SIG-M5 (cell line): Measurements from ENCODE around the gene CMPK1.
"Not testable (repeated sequence)": the region's sequence is repeated elsewhere in the genome, so short reads cannot be mapped to it uniquely, and the experiment has no call there.

Source experiments
- DNase-seq: peaks from one replicate; lab custom pipeline; 2025; lab: John Stamatoyannopoulos, UW

The CMPK1 gene

DNA sequence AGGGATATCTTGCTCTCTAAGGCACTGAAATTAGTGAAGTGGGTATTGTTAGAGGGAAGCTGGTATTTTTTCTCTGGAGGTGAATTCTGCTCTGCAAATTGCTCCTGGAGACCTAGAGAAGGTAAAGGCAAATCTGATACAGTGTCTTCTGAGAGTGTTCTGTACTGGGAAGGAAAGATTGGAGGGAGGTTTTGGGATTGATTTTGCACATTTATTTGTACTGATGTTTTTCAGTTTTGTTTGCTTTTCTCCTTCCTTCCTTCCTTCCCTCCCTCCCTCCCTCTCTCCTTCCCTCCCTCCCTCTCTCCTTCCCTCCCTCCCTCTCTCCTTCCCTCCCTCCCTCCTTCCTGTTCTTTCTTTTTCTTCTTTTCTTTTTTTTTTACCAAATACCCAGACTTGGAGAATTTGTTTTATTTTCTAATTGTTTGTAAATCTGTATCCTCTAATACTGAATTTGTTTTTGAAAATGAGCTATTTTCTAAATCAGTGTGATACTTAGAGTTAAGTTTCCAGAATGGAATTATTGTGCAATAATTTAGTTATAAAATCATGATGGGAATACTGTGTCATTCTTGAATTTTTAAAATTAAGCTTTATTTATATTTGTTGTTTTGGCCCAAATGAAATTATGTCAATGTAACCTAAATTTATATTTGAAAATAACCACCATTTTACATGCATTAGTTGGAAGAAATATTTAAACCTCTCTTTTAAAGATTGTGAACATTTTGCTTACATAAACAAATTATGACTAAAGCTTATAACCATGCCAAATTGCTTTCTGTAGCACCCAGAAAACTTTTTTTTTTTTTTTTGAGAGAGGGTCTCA lies 4.9 kb downstream of the CMPK1 start:
- DNase-seq = no peak

DNA sequence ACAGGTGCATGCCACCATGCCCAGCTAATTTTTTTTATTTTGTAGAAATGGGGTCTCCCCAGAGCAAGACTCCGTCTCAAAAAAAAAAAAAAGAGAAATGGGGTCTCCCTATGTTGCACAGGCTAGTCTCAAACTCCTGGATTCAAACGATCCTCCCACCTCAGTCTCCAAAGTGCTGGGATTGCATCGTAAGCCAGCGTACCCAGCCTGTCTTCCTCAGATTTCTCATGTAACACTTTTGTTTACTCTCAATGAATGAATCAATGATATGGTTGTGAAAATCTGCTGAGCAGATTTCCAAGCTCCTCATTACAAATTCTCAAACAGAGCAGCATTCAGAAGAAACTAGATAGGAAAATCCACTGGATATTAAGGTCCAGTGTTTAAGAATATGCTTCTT lies 6.6 kb downstream of the CMPK1 start:
- DNase-seq = no peak

DNA sequence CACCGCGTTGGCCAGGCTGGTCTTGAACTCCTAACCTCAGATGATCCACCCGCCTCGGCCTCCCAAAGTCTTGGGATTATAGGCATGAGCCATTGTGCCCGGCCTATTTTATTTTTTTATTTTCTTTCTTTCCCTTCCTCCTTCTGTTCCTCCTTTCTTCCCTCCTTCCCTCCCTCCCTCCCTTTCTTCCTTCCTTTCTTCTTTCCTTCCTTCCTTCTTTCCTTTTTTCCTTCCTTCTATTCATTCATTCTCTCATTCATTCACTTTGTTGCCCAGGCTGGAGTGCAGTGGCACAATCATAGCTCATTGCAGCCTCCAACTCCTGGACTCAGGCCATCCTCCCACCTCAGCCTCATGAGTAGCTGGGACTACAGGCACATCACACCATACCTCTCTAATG lies 13.4 kb downstream of the CMPK1 start:
- DNase-seq = not testable (repeated sequence)

GRCh38 chr1:47347735-47348134 lies 14.1 kb downstream of the CMPK1 start:
- DNase-seq = no peak

- DNase-seq = no peak
Measured at GRCh38 chr1:47348246-47348645, 14.7 kb downstream of the CMPK1 start.

DNA sequence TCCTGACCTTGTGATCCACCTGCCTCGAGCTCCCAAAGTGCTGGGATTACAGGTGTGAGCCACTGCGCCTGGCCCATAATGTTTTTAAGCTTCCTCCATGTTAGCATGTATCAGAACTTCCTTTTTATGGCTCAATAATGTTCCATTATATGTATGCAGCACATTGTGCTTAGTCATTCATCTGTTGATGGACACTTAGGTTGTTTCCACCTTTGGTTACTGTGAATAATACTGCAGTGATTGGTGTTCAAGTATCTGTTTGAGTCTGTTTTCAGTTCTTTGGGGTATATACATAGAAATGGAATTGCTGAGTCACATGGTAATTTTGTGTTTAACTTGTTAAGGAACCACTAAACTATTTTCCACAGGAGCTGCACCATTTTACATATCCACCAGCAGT lies 17.7 kb downstream of the CMPK1 start:
- DNase-seq = no peak

GRCh38 chr1:47361380-47361779 lies 27.8 kb downstream of the CMPK1 start:
- no peak for DNase-seq

DNA sequence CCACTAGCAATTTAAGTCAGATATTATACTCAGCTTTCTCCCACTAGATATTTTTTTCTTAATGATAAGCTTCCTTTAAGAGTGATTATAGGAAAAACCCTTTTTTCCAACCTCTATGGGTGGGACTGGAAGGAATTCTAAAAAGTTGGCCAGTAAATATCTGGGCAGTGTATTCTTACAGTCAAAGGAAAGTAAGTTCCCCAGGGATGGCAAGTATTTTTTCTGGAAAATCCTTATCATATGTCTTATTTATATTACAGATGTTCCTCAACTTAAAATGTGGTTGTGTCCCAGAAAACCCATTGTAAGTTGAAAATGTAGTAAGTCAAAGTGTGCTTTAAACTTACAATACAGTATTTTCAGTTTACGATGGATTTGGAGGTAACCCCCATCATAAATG lies 29.2 kb downstream of the CMPK1 start:
- no peak for DNase-seq

DNA sequence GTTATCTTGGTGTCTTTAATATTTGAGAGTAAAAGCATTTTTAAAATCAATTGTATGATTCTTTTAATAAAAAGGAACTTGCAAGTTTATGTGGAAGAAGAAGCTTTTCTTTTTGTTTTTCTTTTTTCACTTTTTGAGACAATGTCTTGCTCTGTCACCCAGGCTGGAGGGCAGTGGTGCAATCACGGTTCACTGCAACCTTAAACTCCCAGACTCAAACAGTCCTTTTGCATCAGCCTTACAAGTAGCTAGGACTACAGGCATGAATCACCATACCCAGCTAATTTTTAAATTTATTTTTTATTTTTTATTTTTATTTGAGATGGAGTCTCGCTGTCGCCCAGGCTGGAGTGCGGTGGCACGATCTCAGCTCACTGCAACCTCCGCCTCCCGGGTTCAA lies 34.1 kb downstream of the CMPK1 start:
- DNase-seq = no peak

DNA sequence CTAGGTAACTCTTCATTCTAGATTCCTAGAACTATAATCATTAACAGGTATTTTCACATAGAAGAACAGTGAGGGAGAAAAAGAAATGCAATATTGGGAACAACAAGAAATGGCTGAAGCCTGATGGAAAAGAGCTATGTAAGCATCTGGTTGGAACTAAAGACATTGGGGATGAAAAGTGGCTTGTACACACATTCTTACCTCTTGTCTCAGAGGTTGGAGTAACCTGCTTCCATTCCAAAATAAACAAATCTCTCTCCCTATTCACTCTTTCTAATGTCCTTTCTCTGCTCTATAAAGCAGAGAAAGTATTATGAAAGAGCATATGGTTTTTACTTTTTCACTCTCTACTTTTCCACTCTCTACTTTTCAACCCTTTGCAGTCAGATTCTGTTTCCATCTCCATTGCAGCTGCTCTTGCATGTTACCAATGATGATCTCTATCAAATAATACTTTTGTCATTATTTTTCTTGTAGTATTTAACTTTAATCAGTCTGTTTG lies 37.5 kb downstream of the CMPK1 start:
- DNase-seq = no peak

- no peak for DNase-seq
Measured at GRCh38 chr1:47374501-47374900, 40.9 kb downstream of the CMPK1 start.

DNA sequence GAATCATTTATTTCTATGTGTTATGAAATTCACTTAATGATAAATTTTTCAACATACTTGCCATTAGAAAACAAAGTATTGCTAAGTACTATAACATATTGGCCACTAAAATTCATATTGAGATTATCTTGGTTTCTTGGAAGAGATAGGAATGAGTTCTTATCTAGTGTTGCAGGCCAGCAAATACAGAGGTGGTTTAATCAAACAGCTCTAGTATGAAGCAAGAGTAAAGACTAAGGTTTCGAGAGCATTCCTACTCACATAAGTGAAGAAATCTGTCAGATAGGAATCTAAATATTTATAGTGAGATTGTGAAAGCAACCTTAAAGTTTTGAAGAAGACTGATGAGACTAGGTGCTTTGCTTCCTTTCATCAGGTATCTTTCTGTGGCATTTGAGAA lies 44.6 kb downstream of the CMPK1 start:
- no peak for DNase-seq

- DNase-seq = no peak
Measured at GRCh38 chr1:47380699-47381098, 47.1 kb downstream of the CMPK1 start.

- DNase-seq = no peak
Measured at GRCh38 chr1:47382399-47382983, 48.9 kb downstream of the CMPK1 start.

GRCh38 chr1:47384083-47384482 lies 50.5 kb downstream of the CMPK1 start:
- DNase-seq = no peak

GRCh38 chr1:47385020-47385419 lies 51.4 kb downstream of the CMPK1 start:
- no peak for DNase-seq

DNA sequence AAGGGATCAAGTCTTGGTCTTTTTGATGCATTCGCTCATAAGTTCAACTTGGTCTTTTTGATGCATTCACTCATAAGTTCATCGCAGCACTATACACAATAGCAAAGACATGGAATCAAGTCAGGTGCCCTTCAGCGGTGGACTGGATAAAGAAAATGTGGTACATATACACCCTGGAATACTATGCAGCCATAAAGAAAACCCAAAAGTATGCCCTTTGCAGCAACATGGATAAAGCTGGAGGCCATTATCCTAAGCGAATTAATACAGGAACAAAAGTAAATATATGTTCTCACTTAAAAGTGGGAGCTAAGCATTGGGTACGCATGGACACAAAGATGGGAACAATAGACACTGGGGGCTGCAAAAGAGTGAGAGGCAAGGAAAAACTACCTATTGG lies 52.7 kb downstream of the CMPK1 start:
- no peak for DNase-seq

- no peak for DNase-seq
Measured at GRCh38 chr1:47388030-47388890, 54.7 kb downstream of the CMPK1 start.

GRCh38 chr1:47388891-47389238 lies 55.3 kb downstream of the CMPK1 start:
- DNase-seq = no peak

DNA sequence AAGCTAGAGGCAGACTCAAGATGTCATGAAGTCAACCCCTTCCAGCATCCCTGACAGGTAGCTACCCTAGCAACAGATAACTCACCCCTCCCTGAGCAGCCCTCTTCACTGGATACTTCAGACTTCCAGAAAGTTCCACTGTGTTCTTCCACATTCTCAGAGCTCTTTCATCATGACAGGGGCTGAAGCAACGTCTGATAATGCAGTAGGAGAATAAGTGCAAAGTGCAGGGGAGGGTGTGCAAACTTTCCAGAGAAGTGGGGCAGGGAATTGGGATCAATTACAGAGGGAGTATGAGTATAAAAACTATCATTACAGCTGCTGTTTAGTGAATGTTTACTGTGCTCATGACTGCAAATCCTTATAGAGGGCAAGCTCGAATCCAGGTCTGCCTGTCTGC lies 56.1 kb downstream of the CMPK1 start:
- DNase-seq = no peak

DNA sequence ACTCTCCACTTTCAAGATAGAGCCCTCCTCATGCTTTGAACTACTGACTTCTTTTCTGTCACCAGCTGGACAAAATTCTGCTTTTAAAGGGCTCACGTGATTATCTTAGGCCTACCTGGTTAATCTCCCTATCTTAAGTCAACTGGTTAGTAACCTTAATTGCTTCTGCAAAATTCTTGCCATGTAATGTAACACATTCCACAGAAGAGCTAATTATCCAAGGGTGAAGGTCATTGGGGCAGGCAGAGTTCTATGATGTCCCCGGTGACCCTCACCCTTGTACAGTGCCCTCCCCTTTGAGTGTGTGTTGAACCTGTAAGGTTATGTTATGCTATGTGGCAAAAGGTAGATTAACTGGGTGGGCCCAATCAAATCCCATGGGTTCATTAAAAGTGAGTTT lies 57.3 kb downstream of the CMPK1 start:
- DNase-seq = no peak

DNA sequence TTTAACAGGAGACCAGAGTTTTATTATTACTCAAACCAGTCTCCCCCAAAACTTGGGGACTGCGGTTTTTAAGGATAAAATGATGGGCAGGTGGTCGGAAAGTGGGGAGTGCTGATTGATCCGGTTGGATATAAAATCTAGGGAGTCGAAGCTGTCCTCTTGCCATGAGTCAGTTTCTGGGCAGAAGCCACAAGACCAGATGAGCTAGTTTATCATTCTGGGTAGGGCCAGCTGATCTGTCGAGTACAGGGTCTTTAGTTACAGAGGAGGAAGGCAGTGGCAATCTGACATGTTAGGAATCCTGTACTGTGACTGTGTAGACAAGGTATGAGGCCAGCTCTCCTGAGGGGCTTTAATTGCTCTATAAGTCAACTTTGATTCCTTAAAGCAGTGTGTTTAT lies 59.6 kb downstream of the CMPK1 start:
- DNase-seq = no peak

DNA sequence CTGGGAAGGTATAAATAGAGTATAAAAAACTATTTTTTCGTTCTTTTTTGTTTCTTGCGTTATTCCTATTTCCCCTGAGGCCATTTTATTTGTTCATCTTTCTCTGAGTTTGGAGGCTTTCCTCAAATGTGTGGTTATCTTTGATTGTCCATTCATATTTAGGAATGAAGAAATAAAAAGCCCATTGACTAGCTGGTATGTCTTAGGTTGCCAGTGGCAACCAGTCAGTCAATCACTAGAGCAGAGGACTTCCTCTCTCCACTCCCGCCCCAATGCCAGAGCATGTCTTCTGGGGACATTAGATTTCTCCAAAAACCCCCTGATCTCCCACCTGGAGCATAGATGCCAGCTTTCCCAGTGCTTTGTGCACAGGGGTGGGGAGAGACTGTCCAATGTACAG lies 61.8 kb downstream of the CMPK1 start:
- no peak for DNase-seq
